OCI-LY7 (cell line): ENCODE data around the gene SPOCK1.

Experiments used
- CTCF ChIP-seq: fragments of 200-600 bp; sonication (generic); conservative IDR thresholded peaks from 2 replicates; pipeline ENCODE4 v1.5.1; 2014; ENCODE audit warnings: mild to moderate bottlenecking, antibody characterized with exemption, low read length, moderate library complexity, mixed read lengths
- EZH2phosphoT487 ChIP-seq: fragments of 200-600 bp; sonication (generic); IDR thresholded peaks from 2 replicates; pipeline ENCODE4 v1.6.1; 2018; ENCODE audit warnings: low read depth, borderline replicate concordance, mild to moderate bottlenecking, mixed run types, antibody characterized with exemption, low read length, moderate library complexity, mixed read lengths

DNA sequence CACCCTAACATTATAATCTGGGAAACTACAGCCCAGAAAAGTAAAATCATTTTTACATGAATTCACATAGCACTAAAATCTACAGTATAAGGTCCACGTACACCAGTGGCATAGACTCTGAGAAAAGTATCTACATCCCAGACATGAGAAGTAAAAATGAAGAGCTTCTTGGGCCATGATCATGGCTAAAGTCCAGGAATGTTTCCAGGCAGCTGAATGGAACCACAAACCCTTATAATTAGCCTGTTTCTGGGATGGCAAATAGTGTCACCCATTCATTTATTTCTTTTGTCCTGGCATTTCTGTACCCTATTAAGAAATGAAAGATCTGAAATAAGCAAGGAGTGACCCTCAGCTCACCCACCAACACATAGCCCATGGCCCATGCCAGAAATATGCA lies 217.9 kb downstream of the SPOCK1 start:
- no peak for TF ChIP-seq CTCF
- no peak for TF ChIP-seq EZH2phosphoT487
